Progenitor cell of endocrine pancreas (in vitro differentiated cells): Measurements from ENCODE around the gene CNPY2. TPM values are rescaled to one million over a fixed set of nuclear protein-coding genes. Genes with fewer than 3 reads are reported as not detected.

Experiments
- DNase-seq: peaks from one replicate; pipeline ENCODE4 v3.0.0; 2021; ENCODE audit warnings: low spot score; ENCODE audit not compliant: unreplicated experiment
- H3K27ac Mint-ChIP-seq: 2 replicates; pipeline ENCODE4 v1.8.0; 2021; ENCODE audit warnings: mild to moderate bottlenecking, moderate library complexity, mixed read lengths
- H3K27me3 Mint-ChIP-seq: 2 replicates; pipeline ENCODE4 v1.8.0; 2021; ENCODE audit warnings: mixed read lengths
- H3K36me3 Mint-ChIP-seq: 2 replicates; pipeline ENCODE4 v1.8.0; 2022; ENCODE audit warnings: mixed read lengths; ENCODE audit not compliant: insufficient read depth
- H3K4me1 Mint-ChIP-seq: 2 replicates; pipeline ENCODE4 v1.8.0; 2021; ENCODE audit warnings: low read depth, mixed read lengths
- H3K4me3 Mint-ChIP-seq: 2 replicates; pipeline ENCODE4 v1.8.0; 2021; ENCODE audit warnings: low read depth, mild to moderate bottlenecking, moderate library complexity, mixed read lengths
- H3K9me3 Mint-ChIP-seq: 2 replicates; pipeline ENCODE4 v1.8.0; 2021; ENCODE audit warnings: low read depth, mixed read lengths
- total RNA-seq: library from RNA; stranded (reverse); gene quantifications from 2 replicates; pipeline ENCODE4 v1.2.1, GENCODE V29; 2021
- TF ChIP-seq, protein P1 (sequence below): fragments of 200-600 bp; sonication (generic); IDR thresholded peaks from one replicate; pipeline ENCODE4 v1.5.0; 2021; ENCODE audit warnings: antibody characterized with exemption, mild to moderate bottlenecking; ENCODE audit not compliant: unreplicated experiment

The CNPY2 gene
- total RNA-seq, 1 donor from 2014 or later = 230 TPM

GRCh38 chr12:56304276-56304675 lies 11.5 kb downstream of the CNPY2 start:
- no peak for DNase-seq
- H3K9me3 Mint-ChIP-seq = no peaks in the 10 kb centered on the region
- peaks cover 7% of the 10 kb centered on the region for H3K36me3 Mint-ChIP-seq
- no peaks in the 10 kb centered on the region for H3K27me3 Mint-ChIP-seq
- peaks cover 12% of the 10 kb centered on the region for H3K4me1 Mint-ChIP-seq
- no peak overlapping the region for H3K27ac Mint-ChIP-seq
- no peak overlapping the region for H3K4me3 Mint-ChIP-seq
- TF ChIP-seq, protein P1, sequence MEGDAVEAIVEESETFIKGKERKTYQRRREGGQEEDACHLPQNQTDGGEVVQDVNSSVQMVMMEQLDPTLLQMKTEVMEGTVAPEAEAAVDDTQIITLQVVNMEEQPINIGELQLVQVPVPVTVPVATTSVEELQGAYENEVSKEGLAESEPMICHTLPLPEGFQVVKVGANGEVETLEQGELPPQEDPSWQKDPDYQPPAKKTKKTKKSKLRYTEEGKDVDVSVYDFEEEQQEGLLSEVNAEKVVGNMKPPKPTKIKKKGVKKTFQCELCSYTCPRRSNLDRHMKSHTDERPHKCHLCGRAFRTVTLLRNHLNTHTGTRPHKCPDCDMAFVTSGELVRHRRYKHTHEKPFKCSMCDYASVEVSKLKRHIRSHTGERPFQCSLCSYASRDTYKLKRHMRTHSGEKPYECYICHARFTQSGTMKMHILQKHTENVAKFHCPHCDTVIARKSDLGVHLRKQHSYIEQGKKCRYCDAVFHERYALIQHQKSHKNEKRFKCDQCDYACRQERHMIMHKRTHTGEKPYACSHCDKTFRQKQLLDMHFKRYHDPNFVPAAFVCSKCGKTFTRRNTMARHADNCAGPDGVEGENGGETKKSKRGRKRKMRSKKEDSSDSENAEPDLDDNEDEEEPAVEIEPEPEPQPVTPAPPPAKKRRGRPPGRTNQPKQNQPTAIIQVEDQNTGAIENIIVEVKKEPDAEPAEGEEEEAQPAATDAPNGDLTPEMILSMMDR = no peak

DNA sequence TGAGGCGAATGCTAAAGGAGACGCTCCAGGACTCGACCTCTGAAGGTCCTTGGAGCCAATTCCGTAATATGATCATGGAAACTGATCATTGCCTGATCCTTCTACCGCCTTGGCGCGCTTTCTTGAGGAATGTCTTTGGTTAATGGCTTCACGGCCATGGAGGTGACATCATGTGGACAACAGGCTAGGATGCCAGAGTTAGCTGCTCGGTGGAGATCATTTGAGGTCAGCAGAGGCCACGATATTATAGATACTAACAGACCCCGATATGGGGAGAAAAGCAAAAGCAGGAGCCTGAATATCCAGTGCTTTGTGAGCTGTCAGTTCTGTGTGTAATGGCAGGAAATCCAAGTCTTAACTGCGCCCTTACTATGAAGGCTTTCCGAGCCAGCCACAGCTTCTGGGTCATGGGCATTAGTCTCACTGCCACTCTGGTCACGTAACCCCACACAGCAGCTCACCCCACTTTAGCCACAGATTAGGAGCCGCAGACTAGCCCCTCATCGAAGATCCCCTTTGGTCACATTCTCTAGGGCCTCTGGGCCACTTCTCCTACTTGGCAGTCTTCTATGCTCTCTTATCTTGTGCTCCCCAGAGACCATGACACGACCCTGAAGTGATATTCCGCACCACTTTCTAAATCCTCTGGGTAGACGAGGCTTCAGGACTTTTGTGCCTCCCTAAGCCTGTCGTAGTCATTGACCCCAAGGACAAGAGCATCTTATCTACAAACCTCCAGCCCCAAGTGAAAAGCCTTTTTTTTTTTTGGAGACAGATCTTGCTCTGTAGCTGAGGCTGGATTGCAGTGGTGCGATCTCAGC lies 14.9 kb downstream of the CNPY2 start:
- TF ChIP-seq, protein P1 = no peak
- Mint-ChIP-seq H3K27ac (peak overlapping the region; percentile 97), H3K4me3 (peak overlapping the region; percentile 96), H3K9me3 (no peaks in the 10 kb centered on the region), H3K4me1 (peaks cover 20% of the 10 kb centered on the region), H3K36me3 (peaks cover 6% of the 10 kb centered on the region), H3K27me3 (no peaks in the 10 kb centered on the region)
- DNase-seq = no peak

DNA sequence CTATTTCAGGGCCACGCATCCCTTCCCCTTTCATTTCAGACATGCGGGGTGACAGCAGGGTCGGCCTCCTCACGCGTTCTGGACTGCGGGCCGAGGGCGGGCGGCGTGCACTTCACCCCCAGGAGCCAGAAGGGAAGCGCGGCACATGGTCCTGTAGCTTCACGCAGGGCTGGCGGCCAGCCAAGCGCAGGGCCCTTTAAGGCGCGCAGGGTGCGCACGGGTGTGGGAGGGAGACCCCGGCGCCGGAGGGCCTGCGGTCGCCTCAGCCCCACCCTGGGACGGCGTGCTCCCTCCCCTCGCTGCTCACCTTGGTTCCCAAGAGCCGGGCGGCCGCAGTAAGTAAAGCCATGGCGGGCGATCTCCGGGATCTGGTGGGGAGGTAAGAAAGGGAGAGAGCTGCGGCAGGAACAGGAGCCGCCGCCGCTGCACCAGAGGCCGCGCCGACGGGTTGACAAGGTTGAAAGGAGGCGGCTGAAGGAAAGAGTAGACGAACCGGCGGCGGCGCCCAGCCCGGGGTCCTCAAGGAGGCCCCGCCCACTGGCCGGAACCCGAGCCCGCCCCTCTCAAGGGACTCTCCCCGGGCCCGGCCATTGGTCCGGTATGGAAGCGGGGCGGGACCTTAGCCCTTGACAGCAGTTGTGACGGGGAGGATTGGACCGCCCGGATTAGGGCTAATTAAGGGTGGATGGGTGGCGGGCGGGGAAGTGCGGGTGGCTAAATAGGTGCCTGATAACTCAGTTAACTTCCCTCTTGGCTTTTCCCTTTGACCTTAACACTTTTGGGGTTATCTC lies 15.7 kb downstream of the CNPY2 start, which contains the start of gene CS:
CS (minus strand) TSS at position 478 of the 791 bp plus-strand sequence; CDS start at position 349, 129 bp downstream.
- peak within 1 kb of the TSS; percentile 97 for H3K27ac Mint-ChIP-seq
- DNase-seq = peak; percentile 97
- H3K9me3 Mint-ChIP-seq = no peaks in the 10 kb centered on the region
- H3K36me3 Mint-ChIP-seq = peaks cover 3% of the 10 kb centered on the region
- peak within 1 kb of the TSS; percentile 96 for H3K4me3 Mint-ChIP-seq
- H3K4me1 Mint-ChIP-seq = peaks cover 20% of the 10 kb centered on the region
- H3K27me3 Mint-ChIP-seq = no peaks in the 10 kb centered on the region
- TF ChIP-seq, protein P1 = no peak

- TF ChIP-seq, protein P1 = no peak
- H3K27me3 Mint-ChIP-seq = no peaks in the 10 kb centered on the region
- DNase-seq = no peak
- H3K9me3 Mint-ChIP-seq = no peaks in the 10 kb centered on the region
- H3K27ac Mint-ChIP-seq = peak overlapping the region; percentile 97
- H3K4me3 Mint-ChIP-seq = peak overlapping the region; percentile 96
- peaks cover 3% of the 10 kb centered on the region for H3K36me3 Mint-ChIP-seq
- H3K4me1 Mint-ChIP-seq = peaks cover 20% of the 10 kb centered on the region
Measured at GRCh38 chr12:56299308-56299852, 16.4 kb downstream of the CNPY2 start.

GRCh38 chr12:56298828-56299227 lies 17.0 kb downstream of the CNPY2 start:
- DNase-seq = no peak
- no peaks in the 10 kb centered on the region for H3K9me3 Mint-ChIP-seq
- H3K27ac Mint-ChIP-seq = no peak overlapping the region
- no peaks in the 10 kb centered on the region for H3K27me3 Mint-ChIP-seq
- TF ChIP-seq, protein P1 = no peak
- peaks cover 20% of the 10 kb centered on the region for H3K4me1 Mint-ChIP-seq
- peaks cover 3% of the 10 kb centered on the region for H3K36me3 Mint-ChIP-seq
- peak overlapping the region; percentile 96 for H3K4me3 Mint-ChIP-seq
